DOHH2 (cell line): ENCODE measurements around the gene RNF169.

Source experiments
- H3F3A ChIP-seq: fragments of 200-600 bp; sonication (generic), shearing (Covaris generic); 2 replicates; pipeline ENCODE4 v1.6.0; 2016; ENCODE audit warnings: antibody characterized with exemption, mild to moderate bottlenecking; ENCODE audit not compliant: control insufficient read depth, insufficient read depth
- H3K27ac ChIP-seq: fragments of 200-600 bp; sonication (generic); 2 replicates; pipeline ENCODE4 v1.5.1; 2014; ENCODE audit warnings: low read depth, mild to moderate bottlenecking, low read length, moderate library complexity
- H3K27me3 ChIP-seq: fragments of 200-600 bp; sonication (generic); 2 replicates; pipeline ENCODE4 v1.6.1; 2014; ENCODE audit warnings: mild to moderate bottlenecking, low read length, mixed read lengths; ENCODE audit not compliant: control insufficient read depth
- H3K36me3 ChIP-seq: fragments of 200-600 bp; sonication (generic); 2 replicates; pipeline ENCODE4 v1.6.1; 2014; ENCODE audit warnings: mild to moderate bottlenecking, low read length, moderate library complexity, mixed read lengths; ENCODE audit not compliant: control insufficient read depth
- H3K4me1 ChIP-seq: fragments of 200-600 bp; sonication (generic); 2 replicates; pipeline ENCODE4 v1.6.1; 2014; ENCODE audit warnings: mild to moderate bottlenecking, low read length, mixed read lengths; ENCODE audit not compliant: control insufficient read depth
- H3K4me2 ChIP-seq: fragments of 200-600 bp; sonication (generic); 2 replicates; pipeline ENCODE4 v1.6.0; 2014; ENCODE audit warnings: mild to moderate bottlenecking, low read length, moderate library complexity
- H3K4me3 ChIP-seq: fragments of 200-600 bp; sonication (generic); 2 replicates; pipeline ENCODE4 v1.5.1; 2014; ENCODE audit warnings: mild to moderate bottlenecking, low read length, mixed read lengths
- H3K79me2 ChIP-seq: fragments of 200-600 bp; sonication (generic); 2 replicates; pipeline ENCODE4 v1.6.1; 2014; ENCODE audit warnings: mild to moderate bottlenecking, low read length, mixed read lengths; ENCODE audit not compliant: control insufficient read depth
- H3K9me2 ChIP-seq: fragments of 200-600 bp; sonication (generic); replicated peaks from 2 replicates; pipeline ENCODE4 v1.6.1; 2014; ENCODE audit warnings: mild to moderate bottlenecking, low read length, mixed read lengths; ENCODE audit not compliant: control insufficient read depth
- H3K9me3 ChIP-seq: fragments of 200-600 bp; sonication (generic); 2 replicates; pipeline ENCODE4 v1.6.1; 2014; ENCODE audit warnings: antibody characterized with exemption, low read length, mixed read lengths; ENCODE audit not compliant: control insufficient read depth, insufficient read depth
- H4K20me1 ChIP-seq: fragments of 200-600 bp; sonication (generic); 2 replicates; pipeline ENCODE4 v1.6.0; 2014; ENCODE audit warnings: low read depth, mild to moderate bottlenecking, antibody characterized with exemption, low read length, moderate library complexity; ENCODE audit not compliant: control insufficient read depth, insufficient read depth
- CTCF ChIP-seq: fragments of 200-600 bp; sonication (generic); IDR thresholded peaks from one replicate; pipeline ENCODE4 v1.5.1; 2014; ENCODE audit warnings: antibody characterized with exemption, mild to moderate bottlenecking, low read depth, low read length; ENCODE audit not compliant: poor library complexity, severe bottlenecking
- EZH2phosphoT487 ChIP-seq: fragments of 200-600 bp; sonication (generic); IDR thresholded peaks from 2 replicates; pipeline ENCODE4 v1.6.1; 2017; ENCODE audit warnings: borderline replicate concordance, mild to moderate bottlenecking, antibody characterized with exemption, low read length, moderate library complexity, mixed read lengths

The RNF169 gene

GRCh38 chr11:74784726-74785125 is 36.1 kb downstream of the RNF169 start:
- Histone ChIP-seq H4K20me1 (peaks cover 13% of the 10 kb centered on the region; the same call in 1 of the 2 replicates), H3K79me2 (peaks cover 75% of the 10 kb centered on the region), H3K36me3 (peaks cover 8% of the 10 kb centered on the region), H3F3A (peaks cover 5% of the 10 kb centered on the region), H3K27me3 (no peaks in the 10 kb centered on the region), H3K4me3 (no peak overlapping the region), H3K9me2 (no peaks in the 10 kb centered on the region), H3K27ac (no peak overlapping the region), H3K4me1 (peaks cover 30% of the 10 kb centered on the region), H3K9me3 (peaks cover 2% of the 10 kb centered on the region; the same call in 1 of the 2 replicates), H3K4me2 (no peak overlapping the region)
- TF ChIP-seq CTCF: no peak
- no peak for TF ChIP-seq EZH2phosphoT487

- H3K79me2 ChIP-seq: peaks cover 57% of the 10 kb centered on the region
- H3K36me3 ChIP-seq: peaks cover 26% of the 10 kb centered on the region
- peaks cover 7% of the 10 kb centered on the region; the same call in 1 of the 2 replicates for H4K20me1 ChIP-seq
- peaks cover 5% of the 10 kb centered on the region for H3F3A ChIP-seq
- no peak overlapping the region for H3K27ac ChIP-seq
- no peaks in the 10 kb centered on the region for H3K9me2 ChIP-seq
- H3K9me3 ChIP-seq: peaks cover 20% of the 10 kb centered on the region
- no peak overlapping the region for H3K4me3 ChIP-seq
- TF ChIP-seq CTCF (no peak), EZH2phosphoT487 (no peak)
- H3K4me1 ChIP-seq: peaks cover 30% of the 10 kb centered on the region
- no peaks in the 10 kb centered on the region for H3K27me3 ChIP-seq
- no peak overlapping the region for H3K4me2 ChIP-seq
Measured at GRCh38 chr11:74786574-74786973, 37.9 kb downstream of the RNF169 start.

- H3K27me3 ChIP-seq: no peaks in the 10 kb centered on the region
- H3K4me2 ChIP-seq: no peak overlapping the region
- H3K4me3 ChIP-seq: no peak overlapping the region
- no peaks in the 10 kb centered on the region for H4K20me1 ChIP-seq
- peaks cover 21% of the 10 kb centered on the region for H3K9me3 ChIP-seq
- no peaks in the 10 kb centered on the region for H3K9me2 ChIP-seq
- TF ChIP-seq EZH2phosphoT487: no peak
- TF ChIP-seq CTCF: no peak
- peaks cover 57% of the 10 kb centered on the region for H3K36me3 ChIP-seq
- no peaks in the 10 kb centered on the region; the same call in 1 of the 2 replicates for H3K4me1 ChIP-seq
- no peak overlapping the region for H3K27ac ChIP-seq
- H3F3A ChIP-seq: no peaks in the 10 kb centered on the region
- H3K79me2 ChIP-seq: peaks cover 16% of the 10 kb centered on the region
Measured at GRCh38 chr11:74791333-74792100, 42.9 kb downstream of the RNF169 start.
